GM19397 (cell line): ENCODE measurements around the gene CNGA1.
"Not testable (repeated sequence)": the region's sequence is repeated elsewhere in the genome, so short reads cannot be mapped to it uniquely, and the experiment has no call there.

Experiments used
- ATAC-seq: cut with Tn5 transposase; IDR thresholded peaks from one replicate; pipeline ENCODE4 v1.9.1; 2021; ENCODE audit warnings: mild to moderate bottlenecking, moderate library complexity; ENCODE audit not compliant: unreplicated experiment

CNGA1 gene

DNA sequence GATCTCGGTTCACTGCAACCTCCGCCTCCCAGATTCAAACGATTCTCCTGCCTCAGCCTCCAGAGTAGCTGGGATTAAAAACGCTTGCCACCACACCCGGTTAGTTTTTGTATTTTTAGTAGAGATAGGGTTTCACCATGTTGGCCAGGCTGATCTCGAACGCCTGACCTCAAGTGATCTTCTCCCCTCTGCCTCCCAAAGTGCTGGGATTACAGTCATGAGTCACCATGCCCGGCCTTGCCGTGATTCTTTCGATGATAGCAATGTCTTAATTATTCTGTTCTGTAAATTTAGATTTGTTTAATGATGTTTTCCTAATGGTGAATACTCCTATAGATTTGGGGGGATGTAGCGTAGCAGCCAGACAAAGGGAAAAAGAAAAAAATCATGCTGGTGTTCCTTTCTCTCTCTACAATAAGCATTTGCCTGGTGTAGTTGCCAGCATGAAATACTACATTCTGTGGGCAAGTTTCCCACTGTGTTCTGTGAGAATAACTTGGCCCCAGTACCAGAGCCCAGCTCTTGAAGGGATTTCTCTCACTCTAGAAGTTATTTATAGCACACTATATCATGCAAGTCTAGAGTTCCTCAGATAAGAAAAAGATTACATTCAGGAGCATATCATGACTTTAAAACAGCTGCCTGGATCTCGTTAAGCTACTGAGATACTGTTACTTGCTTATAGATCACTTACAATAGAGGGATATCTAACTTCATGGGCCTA, 15.5 kb upstream of the CNGA1 start:
- no peak for ATAC-seq

GRCh38 chr4:48030470-48030869, 14.0 kb upstream of the CNGA1 start:
- no peak for ATAC-seq

- peak; percentile 80 for ATAC-seq
Measured at GRCh38 chr4:48028696-48029095, 12.2 kb upstream of the CNGA1 start.

DNA sequence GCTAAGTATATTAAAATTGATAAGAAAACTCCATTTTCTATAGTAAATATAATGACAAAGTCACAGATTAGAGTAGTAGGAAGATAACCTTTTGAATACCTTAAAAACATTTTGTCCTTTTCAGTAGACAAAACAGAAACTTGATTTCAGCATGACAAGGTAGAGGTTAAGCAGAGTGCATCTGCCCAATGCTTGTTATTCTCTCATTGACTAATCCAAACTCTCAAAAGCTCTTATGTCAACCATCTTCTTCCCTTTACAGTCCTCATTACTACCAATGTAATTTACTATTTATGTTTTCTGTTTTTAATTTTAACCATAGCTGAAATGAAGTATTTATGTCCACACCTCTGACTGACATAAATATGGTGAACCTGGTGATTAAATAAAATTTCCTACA, 11.2 kb upstream of the CNGA1 start:
- ATAC-seq, result no peak

- no peak for ATAC-seq
Measured at GRCh38 chr4:48025005-48025404, 8.5 kb upstream of the CNGA1 start.

DNA sequence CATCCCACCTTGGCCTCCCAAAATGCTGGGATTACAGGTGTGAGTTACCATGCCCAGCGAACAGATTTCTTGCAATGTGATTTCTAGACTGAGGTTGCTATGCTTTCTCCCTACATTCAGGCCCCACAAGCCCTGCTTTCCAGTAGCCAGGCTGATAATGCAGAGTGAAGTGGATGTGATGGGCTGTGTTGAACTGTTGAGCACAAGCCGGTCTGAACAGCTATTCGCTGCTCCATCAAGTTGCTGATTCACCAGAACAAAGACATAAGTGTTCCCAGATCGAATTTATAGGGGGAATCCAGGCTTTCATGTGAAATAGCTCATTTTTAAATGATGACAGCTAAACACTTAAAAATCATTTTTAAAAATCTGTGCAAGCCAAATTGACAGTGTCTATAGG, 8.0 kb upstream of the CNGA1 start:
- no peak for ATAC-seq

- no peak for ATAC-seq
Measured at GRCh38 chr4:48022192-48022799, 5.8 kb upstream of the CNGA1 start.

DNA sequence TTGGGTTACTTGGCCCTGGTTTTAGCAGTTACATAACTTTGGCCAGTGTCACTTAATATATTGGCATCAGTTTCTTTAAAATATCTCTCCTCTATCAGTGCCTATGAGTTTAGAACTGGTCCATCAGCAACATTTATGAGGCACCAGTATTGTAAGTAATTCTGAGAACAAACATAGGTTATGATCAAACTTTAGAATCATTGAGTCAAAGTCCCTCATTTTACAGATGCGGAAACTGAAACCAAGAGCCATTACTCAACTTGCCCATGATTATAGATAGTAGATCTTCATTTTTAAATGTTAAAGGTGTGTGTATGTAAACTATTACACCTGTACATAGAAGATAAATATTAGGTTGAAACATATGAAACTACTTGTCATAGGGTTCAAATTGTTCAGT, 4.6 kb upstream of the CNGA1 start:
- no peak for ATAC-seq

DNA sequence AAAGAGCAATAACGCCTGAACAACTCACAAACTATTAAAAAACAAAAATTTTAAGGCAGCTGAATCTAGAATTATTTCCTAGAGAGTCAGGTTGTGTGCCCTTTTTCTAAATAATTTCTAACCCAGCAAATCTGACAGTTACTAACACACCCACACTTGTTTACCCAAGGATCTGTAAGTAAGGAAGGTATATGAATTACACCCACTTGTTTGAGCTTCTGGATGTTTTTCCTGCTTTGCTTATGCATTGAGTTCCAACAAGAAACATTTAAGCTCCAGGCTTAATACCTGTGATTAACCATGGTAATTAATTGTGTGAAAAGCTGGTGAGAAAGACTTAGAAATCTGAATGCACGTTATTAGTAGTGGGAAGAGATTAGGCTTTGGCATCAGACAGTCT, 1.6 kb upstream of the CNGA1 start:
- no peak for ATAC-seq

DNA sequence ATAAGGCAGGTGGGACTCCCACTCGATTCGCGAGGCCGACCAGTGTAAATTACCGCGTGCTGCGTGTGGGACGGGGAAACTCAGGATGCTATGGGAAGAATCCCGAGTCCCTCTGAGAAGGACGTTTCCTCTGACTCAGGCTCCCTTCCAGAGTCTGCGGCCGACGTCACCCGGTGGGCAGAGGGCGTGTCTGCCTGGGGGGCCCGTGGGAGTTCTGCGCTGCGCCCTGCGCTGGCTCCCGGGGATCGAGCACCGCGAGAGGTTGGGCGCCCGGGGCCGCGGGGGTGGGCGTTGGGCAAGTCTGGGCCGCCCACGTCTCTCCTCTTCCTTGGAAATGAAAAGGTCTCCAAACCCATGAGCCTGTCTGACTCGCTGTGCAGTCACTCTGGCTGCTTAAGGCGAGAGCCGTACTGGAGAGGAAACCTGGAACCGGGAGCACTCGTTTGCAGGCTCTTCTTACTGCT, 659 bp upstream of the CNGA1 start:
- ATAC-seq, result no peak

- no peak for ATAC-seq
Measured at GRCh38 chr4:48015678-48016077, 803 bp downstream of the CNGA1 start.

DNA sequence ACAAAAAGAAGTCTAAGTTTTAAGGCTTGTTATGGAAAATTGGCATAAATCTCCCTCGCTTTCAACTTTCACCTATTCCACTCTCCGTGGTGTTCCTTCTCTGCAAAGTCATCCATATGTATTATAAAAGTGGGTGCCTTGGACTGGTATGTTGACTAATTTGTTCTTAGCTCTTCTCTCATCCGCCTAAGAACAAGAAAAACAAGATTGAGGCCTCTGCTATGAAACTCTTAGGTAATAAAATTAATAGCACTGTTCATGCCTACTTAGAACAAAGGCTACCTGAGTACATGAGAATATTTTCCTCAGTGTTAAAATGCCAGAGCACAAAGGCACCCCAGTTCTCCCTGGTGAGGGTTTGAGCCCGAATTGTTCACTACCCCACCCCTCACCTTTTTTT, 1.3 kb downstream of the CNGA1 start:
- no peak for ATAC-seq

- ATAC-seq, result no peak
Measured at GRCh38 chr4:48012824-48013223, 3.7 kb downstream of the CNGA1 start.

DNA sequence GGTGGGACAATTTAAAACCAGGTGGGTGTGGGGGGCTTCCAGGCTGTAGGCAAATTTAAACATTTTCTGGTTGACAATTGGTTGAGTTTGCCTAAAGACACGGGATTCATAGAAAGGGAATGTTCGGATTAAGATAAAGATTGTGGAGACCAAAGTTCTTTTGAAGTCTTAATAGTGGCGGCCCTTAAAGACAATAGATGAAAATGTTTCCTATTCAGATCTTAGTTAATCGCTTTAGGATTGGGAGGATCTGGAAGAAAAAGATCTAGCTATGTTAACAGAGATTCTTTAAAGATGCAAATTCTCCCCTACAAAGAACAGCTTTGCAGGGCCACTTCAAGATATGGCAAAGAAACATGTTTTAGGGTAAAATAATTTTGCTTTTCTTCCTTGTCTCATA, 4.8 kb downstream of the CNGA1 start:
- no peak for ATAC-seq

- ATAC-seq, result not testable (repeated sequence)
Measured at GRCh38 chr4:48010906-48011305, 5.6 kb downstream of the CNGA1 start.

DNA sequence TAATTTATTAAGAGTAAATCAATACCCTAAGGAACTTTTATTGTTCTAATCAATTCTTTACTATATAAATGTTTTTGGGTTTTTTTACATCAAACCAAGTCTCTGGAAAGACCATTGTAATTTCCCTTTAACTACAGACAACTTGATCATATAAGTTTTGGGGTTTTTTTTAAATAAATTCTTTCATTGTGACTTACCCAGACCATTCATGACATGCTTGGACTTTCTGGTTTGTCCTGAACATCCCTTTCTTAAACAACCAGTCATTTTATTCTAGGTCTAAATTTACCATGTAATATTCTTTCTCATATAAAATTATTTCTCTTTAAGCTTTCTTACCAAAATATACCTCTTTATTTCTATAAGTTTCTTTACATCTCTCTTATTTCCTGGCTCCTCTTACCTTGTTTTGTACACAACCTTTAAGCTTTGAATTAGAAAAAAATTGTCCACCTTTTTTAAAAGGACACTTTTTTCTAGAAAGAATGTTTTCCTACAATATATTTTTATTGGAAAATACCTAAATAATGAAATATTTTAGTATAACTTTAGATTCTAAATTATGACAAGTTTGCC, 8.4 kb downstream of the CNGA1 start:
- no peak for ATAC-seq

DNA sequence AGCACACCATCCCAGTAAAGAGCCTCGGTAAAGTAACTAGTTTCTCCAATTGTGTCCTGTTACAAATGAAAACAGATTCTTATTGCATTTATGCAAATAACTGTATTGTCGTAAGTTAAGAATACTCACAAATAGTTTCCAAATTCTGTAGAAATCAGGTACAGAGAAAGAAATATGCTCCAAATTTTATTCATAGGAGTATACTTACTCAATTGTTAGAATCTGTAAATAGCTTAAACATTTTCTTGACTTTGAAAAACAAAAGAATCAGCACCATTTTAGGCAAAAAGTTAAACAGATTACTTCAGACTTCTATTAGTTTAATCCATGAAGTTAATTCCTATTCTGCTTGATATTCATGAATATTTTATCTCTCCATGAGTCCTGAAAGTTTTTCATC, 10.7 kb downstream of the CNGA1 start:
- ATAC-seq, result no peak

- not testable (repeated sequence) for ATAC-seq
Measured at GRCh38 chr4:48003568-48003967, 12.9 kb downstream of the CNGA1 start.

DNA sequence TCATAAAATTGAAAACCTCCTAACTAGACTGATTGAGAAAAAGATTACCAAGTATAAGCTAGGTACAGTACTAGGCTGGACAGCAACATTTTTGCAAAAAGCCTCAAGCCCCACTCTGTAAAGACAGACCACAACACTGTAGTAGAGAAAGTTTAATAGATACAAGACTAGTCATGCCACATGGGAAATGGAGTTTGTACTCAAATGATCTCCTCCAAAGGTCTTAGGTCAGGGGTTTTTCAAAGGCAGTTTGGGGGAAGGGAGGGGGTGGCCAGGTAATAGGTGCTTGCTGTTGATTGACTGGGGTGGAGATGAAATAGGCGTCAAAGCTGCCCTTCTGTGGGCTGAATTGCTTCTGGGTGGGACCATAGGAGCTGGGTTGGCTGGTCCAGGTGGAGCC, 14.2 kb downstream of the CNGA1 start:
- no peak for ATAC-seq

GRCh38 chr4:47996021-47996420, 20.5 kb downstream of the CNGA1 start:
- no peak for ATAC-seq

GRCh38 chr4:47992475-47992874, 24.0 kb downstream of the CNGA1 start:
- not testable (repeated sequence) for ATAC-seq

GRCh38 chr4:47990145-47990544, 26.3 kb downstream of the CNGA1 start:
- no peak for ATAC-seq
